GOT3 (cell line): ENCODE measurements around the gene RSRC1.

Experiments used
- DNase-seq: peaks from one replicate; lab custom pipeline; 2025; ENCODE audit warnings: mixed read lengths; lab: John Stamatoyannopoulos, UW

Gene RSRC1

DNA sequence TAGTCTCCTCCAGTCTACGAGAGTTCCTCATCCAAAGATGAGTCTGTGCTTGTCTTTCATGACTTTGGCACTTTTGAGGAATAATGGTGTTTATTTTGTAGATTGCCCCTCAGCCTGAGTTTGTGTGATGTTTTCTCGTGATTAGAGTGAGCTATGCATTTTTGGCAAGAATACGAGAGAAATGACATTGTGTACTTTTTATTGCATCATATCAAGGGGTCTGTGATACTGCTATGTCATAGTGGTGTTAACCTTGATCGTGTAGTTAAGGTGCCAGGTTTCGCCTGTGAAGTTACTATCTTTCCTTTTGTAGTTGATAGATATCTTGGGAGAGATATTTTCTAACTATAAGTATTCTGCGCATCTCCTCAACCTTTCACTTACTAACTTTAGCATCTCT lies 18.9 kb downstream of the RSRC1 start:
- no peak for DNase-seq

DNA sequence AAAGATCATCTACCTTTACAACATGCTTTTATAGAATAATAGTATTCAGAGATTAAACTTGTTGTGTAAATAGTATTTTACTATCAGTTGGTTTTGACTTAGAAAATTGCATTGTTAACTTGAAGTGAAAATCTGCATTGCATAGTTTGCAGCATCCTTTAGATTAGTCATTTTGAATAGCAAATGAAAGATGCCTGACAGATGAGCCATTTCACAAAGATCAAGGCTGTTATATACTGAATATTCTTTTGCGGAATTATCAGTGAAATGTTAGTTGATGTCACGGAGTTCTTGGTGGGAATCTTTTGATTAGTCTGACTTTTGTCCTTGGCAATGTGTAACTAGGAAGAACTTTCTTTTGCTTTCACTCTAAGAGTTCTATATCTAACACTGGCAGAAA lies 24.5 kb downstream of the RSRC1 start:
- no peak for DNase-seq

DNA sequence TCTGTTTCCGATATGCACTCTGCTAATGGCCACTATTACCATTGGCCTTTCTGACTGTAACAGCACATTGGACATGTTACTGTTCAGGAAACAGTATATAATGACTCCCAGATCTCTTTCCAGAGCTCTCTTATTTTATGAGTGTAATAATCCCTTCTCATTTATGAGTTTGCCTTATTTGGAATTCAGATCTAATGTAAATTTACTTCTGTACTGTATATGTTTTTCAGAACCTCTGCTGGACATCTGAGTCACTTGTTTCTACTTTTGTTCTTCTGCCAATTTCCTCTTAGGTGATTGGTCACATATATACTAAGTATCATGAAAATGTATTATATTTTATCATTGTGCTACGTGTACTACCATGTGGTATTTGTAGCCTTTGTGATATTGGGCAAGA lies 30.5 kb downstream of the RSRC1 start:
- no peak for DNase-seq

DNA sequence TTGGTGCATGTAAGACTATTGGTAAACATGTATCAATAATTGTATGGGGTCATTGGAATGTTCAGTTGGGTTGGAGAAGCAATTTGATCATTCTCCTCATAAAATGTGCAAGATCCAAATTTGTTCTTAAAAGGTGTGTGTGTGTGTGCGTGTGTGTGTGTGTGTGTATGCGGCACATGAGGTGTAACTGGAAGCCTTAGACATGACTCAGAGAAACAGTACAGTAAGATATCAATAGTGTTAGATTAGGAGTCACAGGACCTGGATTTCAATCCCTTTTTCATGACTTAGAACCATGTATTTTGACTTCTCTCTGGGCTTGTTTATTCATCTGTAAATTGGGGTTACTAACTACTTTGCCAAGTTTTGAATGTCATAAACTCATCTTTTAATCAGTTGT lies 38.3 kb downstream of the RSRC1 start:
- no peak for DNase-seq

DNA sequence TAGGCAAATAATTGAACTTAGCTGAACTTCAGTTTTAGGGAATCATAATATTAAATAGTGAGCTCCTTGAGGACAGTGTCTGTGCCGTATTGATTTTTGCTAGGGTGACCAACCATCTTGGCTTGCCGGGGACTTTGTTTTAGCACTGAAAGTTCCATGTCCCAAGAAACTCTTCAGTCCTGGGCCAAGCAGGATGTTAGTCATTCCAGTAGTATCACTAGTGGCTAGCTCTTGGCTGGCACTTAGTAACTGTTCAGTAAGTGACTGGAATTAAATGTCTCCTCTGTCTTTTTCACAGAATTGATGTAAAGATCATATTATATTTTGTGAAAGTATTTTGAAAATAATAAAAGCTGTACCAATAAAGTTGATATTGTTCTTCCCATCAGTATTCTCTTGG lies 42.3 kb downstream of the RSRC1 start:
- no peak for DNase-seq

DNA sequence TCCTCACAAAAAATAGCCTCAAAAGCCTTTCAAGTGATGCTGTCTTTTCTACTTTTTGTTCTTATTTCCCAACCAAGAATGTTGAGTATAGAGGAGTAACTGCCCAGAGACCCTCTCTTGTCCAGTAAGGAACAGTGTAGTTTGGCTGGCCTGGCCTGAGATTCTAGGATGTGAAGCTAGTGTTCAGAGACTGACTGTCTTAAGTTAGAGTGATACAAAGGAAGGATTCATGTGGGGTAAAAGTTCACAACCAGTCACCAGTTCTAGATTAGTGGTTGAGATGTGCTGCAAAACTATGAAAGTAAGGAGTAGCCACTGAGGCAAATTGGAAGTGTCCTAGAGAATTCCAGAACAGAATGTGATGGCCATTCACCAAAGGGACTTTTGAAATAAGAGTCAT lies 49.1 kb downstream of the RSRC1 start:
- DNase-seq = no peak

DNA sequence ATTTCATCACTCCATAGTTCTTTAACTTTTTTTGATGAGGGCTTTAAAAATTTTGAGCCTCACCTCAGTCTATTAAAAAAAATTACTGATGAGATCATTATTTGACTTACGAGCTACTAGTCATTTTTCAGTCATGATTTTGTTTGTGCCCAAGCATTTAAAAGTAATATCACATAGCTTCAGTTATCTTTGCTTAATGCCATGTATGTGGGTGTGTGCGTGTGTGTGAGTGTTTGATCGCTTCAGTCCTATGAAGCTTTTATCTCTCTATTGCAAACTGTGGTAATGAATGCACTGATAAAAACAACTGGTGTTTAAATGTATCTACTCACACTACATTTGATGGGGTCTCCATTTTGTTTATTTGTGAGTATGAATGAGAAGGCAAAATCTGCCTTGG lies 49.8 kb downstream of the RSRC1 start:
- no peak for DNase-seq

DNA sequence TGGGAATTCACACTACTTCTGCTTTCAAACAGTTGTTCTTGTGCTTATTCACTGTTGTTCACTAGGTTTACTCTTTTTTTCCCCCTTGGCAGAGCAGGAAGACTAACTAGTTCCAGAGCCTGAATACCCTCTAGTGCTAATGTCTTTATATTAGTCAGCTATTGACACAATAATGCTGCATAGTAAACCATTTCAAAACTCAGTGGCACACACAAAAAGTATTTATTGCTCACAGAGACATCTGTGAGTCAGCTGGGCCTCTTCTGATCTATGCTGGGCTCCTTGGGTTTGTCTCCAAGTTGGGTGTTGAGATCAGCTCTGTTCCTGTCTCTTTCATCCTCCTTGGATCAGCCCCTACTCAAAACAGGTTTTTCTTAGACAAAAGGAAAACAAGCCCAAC lies 51.1 kb downstream of the RSRC1 start:
- no peak for DNase-seq

DNA sequence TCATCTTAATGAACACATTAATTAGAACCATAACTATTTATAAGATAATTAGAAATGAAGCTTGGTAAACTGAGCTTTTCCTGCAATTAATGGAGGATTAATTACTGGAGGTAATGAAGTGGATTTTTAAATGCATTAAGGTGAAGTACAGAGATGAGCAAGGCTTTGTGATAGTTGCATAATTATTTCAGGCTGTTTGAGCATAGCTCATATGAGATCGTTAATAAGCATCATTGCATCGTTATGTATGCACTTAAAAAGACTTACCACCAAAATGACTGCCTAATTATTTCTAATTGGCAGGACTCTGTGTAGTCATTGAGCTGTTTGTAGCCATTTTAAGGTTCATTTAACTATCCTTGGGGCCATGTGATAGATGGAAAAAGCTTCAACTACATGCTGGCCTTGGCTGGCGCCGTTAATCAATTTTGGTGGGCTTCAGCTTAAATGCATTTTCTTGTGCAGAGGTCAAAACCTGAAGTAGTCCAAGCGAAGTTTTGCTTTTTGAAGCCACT lies 55.3 kb downstream of the RSRC1 start:
- DNase-seq = no peak

DNA sequence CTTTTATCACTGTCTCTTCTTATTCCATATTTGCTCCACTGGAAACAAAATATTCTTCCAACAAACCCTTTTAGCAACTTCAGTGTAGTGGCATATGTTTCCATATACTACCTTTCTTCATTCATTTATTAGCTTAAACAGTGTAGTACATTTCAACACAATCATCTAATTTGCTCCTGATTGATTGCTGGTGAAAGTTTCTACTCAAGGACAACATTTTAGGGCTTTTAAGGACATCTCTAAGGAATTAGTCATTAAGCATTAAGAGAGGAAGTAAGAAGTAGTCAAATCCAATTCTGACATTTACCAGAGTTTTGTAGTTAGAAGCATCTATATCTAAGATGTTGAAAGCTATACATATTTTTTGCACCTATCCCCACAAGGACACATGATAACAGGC lies 55.8 kb downstream of the RSRC1 start:
- DNase-seq = no peak

DNA sequence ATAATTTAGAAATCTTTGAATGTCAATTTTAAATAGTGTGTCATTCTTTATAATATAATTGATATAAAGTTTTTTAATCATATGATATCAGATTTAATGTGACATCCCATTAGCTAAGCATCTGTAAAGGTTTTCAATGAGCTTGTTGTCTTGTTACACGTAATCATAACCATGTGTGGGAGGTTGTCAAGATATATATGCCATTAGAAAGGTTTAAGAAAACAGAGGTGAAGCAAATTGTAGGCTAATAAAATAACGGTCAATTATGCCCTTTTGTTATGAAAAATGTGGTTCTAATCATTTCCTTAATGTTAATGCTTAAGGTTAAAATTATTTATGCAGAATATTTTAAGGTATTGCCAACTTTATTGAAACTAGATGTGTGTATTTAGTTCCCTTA lies 56.3 kb downstream of the RSRC1 start:
- DNase-seq = no peak

DNA sequence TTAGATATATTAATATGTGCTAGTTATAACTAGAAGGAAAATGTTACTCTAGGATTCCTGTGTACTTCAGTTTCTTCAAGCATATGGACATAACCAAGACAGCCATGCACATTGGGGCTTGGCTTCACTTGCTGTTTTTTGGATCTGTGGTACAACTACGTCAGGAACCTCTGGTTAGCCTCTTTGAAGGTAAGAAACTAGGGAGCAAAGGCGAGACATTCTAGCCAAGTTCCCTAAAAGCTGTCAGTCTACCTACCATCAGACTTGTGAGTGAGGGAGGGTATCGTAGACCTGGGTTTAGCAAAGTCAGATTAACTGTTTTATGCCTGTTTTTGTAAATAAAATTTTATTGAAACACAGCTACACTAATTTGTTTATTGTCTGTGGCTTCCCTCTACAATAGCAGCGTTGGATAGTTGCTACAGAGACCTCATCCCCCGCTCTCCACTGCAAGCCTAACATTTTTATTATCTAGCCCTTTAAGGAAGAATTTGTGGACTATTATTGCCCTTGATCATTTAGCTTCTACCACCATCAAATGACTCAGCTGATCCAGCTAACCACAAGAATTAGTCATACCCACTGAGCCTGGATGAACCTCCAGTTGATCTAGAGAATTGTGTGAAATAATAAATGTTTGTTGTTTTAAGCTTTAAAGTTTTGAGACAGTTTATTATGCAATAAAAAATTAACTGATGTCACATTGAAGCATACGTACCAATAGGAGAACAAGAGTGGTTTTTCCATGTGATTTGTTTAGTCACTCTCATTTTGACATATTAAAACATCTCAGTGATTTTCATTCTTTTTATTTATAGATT lies 58.1 kb downstream of the RSRC1 start:
- DNase-seq = peak; percentile 21

DNA sequence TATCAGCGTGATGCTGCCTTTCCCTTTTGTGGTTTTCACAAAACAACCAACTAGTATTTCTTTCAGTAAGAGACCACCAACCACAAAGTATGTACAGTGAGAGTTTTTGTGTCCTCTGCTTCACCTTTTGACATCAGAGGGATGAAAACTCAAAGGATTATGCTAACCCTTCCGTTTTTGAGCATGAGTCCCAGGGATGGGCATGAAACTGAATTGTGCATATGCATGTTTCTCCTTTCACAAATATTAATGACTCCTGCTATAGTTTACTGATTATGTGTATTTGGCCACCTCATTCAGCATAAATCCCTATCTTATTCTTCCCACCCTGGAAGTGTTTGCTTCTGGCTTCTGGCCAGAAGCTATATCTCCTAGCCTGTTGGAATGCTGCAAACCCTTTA lies 59.2 kb downstream of the RSRC1 start:
- DNase-seq = no peak

DNA sequence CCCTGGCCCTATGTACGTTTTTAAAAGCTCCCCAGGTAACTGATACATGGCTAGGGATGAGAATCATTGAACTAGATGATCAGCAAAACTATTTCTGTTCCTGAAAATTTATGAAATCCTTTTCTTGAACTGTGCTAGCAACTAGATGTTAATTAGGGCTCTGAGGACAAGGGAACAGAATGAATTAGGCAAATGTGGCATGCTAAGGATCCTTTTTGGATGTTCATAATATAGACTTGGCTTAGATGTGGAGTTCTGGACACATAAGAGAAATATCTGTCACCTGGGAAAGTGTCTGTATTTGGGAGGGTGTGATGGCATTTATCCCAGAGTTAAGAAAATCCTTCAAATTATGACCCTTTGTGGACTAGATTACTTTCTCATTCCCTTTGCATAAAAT lies 71.2 kb downstream of the RSRC1 start:
- no peak for DNase-seq

DNA sequence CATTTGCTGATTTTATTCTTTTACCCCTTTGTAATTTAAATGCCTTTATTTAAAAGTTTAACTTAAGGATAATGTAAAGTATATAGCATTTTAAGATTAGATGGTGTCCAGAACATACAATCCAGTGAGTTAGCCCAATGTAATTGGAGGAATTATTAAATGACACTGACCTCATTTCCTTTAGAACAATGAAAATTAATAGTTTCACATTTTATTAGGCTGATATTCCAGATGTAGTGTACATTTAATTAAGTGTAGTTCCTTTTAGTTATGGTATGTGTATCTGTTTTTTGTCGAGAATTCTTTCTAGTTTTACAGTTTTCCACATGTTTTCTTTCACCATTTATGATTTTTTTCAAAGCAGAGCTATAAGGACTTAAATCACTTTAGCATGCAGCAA lies 75.8 kb downstream of the RSRC1 start:
- DNase-seq = no peak

DNA sequence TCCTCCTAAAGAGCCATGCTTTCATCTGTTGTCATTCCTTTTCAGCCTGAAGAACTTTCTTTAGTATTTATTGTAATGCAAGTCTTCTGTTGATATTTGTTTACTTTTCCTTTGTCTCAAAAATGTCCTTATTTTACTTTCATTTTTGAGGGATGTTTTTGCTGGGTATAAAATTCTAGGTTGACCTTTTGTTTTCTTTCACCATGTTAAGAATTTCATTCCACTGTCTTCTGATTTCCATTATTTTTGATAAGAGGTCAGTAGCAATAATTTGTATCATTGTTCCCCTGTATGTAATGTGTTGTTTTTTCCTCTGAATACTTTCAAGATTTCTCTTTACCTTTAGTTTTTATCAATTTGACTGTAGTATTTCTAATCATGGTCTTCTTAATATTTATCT lies 91.1 kb downstream of the RSRC1 start:
- no peak for DNase-seq

DNA sequence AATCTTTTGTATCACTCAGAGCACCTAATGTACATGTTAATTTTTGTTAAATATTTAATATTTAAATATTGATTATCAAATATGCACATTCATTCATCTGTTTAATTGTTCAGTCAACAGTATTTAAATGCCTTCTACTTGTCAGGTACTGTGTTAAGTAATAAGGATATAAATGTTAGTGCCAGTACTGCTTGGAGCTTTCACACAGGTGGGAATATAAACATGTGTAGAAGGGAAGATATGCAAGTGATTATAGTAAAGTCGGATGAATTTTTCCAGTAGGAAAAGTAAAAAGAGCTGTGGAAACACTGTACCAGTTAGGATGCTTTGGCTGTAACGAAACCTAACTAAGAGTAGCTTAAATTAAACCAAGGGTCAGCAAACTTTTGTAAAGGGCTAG lies 95.4 kb downstream of the RSRC1 start:
- DNase-seq = no peak

DNA sequence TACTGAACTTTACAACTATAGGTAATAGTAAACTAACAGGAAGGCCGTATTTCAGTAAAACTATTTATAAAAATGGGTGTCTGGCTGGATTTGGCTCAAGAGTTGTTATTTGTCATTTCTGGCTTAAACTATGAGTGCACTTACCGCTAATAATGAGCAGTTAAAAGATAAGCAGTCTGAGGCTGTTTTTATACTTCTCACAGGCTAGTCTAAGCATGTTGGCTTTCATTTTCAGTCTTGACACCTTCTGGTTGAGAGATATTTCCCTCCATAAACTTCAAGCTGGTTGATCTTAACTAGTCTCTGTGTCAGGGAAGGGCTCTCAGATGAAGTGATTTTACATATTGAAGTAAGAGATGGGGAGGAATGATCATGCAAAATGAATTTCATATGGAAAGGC lies 96.1 kb downstream of the RSRC1 start:
- no peak for DNase-seq

DNA sequence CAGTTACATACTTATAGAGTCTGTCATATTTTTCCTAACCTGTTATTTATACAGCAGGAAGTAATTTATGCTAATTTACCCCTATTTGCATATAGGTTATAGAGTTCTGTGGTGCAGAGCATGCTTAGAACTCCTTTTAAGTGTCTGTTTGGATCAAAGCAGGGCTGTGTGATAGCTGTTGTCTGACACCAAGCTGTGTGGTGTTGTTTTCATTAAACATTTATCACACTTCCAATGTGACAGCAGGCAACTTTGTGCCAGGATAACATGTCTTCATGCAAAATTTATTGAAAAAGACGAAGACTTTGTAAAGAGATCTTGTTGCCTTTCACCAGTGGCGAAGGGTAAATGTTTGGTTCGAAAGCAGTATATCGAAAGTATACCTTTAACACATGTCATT lies 100.2 kb downstream of the RSRC1 start:
- DNase-seq = no peak

DNA sequence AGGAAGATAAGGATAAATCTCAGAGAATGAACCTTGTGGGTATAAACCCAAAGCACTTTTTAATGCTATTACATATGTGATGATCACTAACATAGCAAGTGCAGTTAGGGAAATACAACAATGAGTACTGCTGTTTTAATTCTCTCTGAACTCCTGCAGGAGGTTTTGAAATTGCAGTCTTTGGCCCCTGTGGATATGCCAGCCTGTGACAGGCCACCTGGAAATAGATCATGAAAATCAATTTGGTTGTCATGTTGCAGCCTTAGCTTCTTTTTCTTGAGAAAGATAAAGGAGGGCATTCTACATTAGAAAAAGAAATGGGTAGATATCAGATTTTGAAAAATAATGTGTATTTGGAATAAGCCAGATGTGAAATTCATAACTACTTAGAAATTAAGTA lies 103.6 kb downstream of the RSRC1 start:
- DNase-seq = no peak

DNA sequence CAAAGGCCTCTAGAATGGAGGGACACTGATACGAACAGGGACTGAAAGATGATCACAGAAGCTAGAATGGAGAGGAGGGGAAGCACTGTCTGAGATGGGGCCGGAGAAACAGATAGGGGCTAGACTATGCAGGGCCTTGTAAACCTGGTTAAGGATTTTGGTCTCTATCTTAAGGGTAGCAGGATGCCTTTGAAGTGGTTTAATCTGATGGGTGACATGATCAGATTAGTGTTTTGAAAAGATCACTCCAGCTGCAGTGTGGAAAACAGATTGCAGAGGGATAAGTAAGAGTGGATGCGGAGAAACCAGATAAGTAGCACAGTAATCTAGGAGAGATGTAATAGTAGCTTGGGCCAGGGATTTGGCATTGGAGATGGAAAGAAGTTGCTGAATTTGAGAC lies 108.1 kb downstream of the RSRC1 start:
- DNase-seq = no peak

DNA sequence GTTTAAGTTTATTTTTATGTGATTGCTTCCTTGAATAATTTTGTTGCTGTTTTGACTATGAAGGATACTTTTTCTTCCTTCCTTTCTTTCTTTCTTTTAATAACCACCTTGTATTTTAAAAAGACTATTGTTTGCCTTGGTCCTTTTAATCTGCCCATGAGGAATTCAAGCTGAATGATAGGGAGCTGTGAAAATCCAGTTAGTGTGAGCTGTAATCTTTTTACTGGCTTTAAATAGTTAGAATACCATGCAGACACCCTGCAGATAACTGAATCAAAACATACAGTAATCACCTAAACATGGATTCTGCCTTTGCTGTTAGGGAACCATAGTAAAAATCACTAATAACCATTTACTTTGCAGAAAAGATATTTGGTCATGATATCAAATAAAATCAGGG lies 110.7 kb downstream of the RSRC1 start:
- no peak for DNase-seq

DNA sequence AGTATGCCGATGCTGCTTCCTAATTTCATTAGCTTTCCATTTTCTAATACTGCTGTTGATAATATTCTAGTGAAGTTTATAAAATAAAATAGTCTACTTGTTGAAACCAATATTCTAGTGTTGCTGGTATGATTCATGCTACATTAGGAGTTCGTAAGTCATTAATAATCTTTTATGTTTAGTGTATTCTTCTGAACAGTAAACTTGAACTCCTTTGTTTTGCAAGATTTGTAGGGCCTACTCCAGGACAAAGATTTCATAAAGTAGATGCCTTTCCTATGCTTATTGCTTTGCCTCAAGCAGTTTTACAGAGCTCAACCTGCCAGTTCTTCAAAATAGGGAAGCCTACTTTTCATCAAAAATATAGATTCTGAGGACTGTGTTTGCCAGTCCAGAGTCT lies 111.5 kb downstream of the RSRC1 start:
- no peak for DNase-seq

DNA sequence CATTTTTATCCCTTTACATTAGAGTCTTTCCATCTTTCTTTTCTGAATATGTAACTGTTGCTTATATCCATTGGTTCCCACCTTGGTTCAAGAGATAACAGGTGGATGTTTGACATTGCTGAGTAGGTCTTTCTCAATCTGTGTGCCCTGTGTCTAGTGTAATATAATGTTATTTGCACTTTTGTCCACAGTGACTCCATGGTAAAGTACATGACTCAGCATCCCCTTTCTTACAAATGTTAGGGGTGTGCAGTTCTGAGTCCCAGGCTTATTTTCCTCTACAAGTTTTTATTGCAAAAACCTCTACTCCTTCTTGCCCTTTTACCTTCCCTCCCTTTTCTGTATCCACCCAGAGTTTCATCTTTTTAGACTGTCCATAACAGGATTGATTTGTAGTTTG lies 116.5 kb downstream of the RSRC1 start:
- no peak for DNase-seq
